ENCODE measurements around the gene PARP12.

PARP12 gene

DNA sequence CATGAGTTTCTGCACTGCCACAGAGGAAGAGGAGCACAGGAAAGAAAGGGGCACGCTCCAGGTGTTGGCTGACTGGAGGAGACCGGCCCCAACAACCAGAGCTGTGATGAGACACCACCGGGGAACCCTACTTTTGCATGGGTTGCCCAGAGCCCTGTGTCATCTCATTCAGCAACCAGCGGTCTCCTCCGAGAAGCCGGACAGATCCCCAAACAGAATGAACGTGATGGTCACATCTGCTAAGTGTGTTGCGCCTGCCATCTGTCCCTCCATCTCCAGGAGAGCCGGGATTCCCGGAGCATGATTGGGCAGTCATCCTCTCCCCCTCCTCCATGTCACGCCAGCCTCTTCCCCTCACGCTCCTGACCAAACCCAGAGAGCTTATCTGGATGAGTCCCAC, 22.9 kb downstream of the PARP12 start:
- DNase-seq (ENCODE audit: low spot score): no peak
- TF ChIP-seq, protein P1, sequence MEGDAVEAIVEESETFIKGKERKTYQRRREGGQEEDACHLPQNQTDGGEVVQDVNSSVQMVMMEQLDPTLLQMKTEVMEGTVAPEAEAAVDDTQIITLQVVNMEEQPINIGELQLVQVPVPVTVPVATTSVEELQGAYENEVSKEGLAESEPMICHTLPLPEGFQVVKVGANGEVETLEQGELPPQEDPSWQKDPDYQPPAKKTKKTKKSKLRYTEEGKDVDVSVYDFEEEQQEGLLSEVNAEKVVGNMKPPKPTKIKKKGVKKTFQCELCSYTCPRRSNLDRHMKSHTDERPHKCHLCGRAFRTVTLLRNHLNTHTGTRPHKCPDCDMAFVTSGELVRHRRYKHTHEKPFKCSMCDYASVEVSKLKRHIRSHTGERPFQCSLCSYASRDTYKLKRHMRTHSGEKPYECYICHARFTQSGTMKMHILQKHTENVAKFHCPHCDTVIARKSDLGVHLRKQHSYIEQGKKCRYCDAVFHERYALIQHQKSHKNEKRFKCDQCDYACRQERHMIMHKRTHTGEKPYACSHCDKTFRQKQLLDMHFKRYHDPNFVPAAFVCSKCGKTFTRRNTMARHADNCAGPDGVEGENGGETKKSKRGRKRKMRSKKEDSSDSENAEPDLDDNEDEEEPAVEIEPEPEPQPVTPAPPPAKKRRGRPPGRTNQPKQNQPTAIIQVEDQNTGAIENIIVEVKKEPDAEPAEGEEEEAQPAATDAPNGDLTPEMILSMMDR (IDR thresholded peaks at IDR 0.05; ENCODE audit: extremely low read depth, insufficient read depth, missing control alignments): no peak
- in situ Hi-C loops (cut with MboI; ENCODE audit: low pct_unique_long_range_greater_than_20kb, low sequenced_read_pairs, unreplicated experiment): no loop called here

DNA sequence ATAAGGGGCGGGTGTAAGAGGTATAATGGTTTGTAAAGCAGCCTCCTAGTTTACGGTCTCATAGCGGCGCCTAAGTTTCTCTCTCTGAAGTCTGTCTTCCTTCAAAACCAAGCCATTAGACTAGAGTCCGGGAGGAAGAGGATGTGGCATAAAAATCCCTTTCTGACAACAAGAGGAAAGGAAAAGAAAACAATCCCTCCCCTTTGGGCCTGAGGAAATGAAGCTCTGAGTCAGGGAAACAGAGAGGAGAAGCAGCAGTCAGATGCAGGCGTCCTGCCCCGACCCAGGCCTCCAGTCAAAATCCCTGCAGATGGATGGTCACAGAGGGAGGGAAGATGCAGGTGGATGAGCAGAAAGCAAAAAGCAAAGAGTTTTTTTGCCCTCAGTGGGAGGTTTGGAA, 23.7 kb downstream of the PARP12 start:
- DNase-seq (ENCODE audit: low spot score): no peak
- TF ChIP-seq, protein P1 (IDR thresholded peaks at IDR 0.05; ENCODE audit: extremely low read depth, insufficient read depth, missing control alignments): no peak
- in situ Hi-C loops (cut with MboI; ENCODE audit: low pct_unique_long_range_greater_than_20kb, low sequenced_read_pairs, unreplicated experiment): no loop called here

DNA sequence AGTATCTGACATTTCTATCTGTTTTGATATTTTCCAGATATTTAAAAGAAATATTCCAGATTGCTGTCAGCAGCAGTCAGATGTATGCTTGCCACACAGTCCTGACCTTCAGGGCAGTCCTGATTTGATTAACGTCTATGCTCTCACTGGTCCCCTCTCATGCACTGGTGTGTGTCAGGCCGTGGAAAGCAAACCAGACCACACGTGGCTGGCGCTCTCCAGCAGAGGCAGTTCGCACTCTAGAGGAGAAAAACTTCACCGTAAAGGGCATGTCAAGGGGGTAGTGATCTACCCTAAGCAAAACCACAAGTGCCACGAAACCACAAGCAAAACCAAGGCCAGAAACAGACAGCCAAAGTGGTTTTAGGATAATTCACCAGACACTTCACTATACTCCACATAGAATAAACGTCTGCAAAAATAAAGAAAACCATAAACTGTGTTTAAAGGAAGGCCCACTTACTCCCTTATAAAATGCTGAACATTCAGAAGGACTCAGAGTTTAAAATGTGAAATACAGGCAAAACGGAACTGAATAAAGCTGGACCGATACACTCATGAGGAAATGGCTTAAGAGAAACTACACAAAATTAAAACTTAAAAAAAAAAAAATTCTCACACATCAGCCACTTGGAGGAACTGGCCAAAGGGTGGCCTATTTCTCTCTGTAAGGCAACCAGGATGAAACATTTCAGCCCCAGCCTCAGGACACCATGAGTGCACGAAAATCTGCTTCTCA, 26.4 kb downstream of the PARP12 start:
- TF ChIP-seq, protein P1 (IDR thresholded peaks at IDR 0.05; ENCODE audit: extremely low read depth, insufficient read depth, missing control alignments): no peak
- no peak for DNase-seq (ENCODE audit: low spot score)
- in situ Hi-C loops (cut with MboI; ENCODE audit: low pct_unique_long_range_greater_than_20kb, low sequenced_read_pairs, unreplicated experiment): no loop called here

DNA sequence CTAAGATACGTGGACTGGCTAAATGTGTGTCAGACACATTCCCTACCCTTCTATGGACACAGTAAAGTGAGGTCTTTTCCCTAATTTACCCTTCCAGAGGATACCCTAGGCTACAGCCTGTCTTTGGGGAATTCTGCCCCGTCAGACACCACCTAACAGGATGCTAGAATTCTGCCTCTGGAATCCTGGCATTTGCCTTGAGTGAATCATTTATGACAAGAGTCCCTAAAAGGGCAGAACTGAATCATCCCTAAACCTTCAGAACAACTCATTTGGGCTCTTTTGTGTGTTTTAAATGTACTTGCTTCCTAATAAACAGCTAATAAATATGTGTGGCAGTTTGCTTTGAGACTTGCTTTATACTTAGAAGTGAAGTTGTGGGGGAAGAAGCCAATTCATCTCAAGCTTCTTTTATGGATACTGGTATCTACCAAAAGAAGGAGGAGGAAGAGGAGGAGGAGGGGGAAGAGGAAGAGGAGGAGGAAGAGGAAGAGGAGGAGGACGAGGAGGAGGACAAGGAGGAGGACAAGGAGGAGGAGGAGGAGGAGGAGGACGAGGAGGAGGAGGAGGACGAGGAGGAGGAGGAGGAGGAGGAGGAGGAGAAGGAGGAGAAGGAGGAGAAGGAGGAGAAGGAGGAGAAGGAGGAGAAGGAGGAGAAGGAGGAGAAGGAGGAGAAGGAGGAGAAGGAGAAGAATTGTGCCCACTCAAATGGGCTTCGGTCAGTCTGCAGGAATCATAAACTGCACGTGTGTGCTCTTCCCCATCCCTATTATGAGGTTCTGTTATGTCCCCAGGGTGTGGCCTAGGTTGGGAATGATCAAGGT, 27.1 kb downstream of the PARP12 start:
- TF ChIP-seq, protein P1 (IDR thresholded peaks at IDR 0.05; ENCODE audit: extremely low read depth, insufficient read depth, missing control alignments): no peak
- in situ Hi-C loops (cut with MboI; ENCODE audit: low pct_unique_long_range_greater_than_20kb, low sequenced_read_pairs, unreplicated experiment): no loop called here
- DNase-seq (ENCODE audit: low spot score): no peak

DNA sequence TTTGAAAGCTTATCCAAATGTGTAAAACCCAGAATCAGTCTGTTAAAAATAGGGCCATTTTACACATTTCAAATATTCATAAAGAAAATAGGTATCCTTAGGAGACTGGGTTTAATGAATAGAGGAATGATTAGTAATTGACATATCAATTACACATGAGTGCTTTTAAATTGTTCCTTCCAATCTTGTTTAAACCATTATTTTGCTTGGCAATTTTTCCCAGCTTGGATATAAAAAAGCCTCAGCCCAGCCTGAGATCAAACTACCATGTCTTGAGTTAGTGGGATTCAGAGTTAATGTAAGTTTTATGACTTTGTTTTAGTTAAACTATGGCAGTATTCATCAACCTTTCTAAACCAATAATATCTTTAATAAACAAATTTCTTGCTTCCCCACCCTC, 28.3 kb downstream of the PARP12 start:
- in situ Hi-C loops (cut with MboI; ENCODE audit: low pct_unique_long_range_greater_than_20kb, low sequenced_read_pairs, unreplicated experiment): no loop called here
- TF ChIP-seq, protein P1 (IDR thresholded peaks at IDR 0.05; ENCODE audit: extremely low read depth, insufficient read depth, missing control alignments): no peak
- no peak for DNase-seq (ENCODE audit: low spot score)

DNA sequence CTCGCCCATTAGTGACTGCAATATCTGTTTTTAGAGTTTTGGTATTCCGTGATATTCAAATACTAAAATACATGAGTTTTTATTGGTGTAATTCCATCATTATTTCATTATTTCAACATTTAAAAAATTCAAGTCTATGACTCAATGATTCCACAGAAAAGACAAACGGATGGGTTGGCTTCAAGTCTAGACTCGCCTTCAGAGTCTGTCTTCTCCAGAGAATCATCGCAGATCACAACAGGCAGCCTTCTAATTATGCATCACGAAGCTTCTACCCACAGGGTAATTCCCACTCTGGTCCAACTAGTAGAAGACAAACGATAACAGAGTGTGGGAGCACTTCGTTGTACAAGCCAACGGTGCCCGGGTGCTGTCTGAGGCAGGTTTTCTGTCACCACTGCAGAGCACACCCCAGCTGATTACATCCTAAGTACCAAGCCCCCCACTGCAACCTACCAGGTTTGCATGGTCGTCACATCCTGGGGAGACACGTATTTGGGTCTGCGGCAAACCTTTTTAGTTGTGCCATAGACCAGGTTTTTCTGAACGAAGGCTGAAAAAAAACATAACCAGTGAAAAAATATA, 28.9 kb downstream of the PARP12 start:
- in situ Hi-C loops (cut with MboI; ENCODE audit: low pct_unique_long_range_greater_than_20kb, low sequenced_read_pairs, unreplicated experiment): no loop called here
- no peak for DNase-seq (ENCODE audit: low spot score)
- TF ChIP-seq, protein P1 (IDR thresholded peaks at IDR 0.05; ENCODE audit: extremely low read depth, insufficient read depth, missing control alignments): no peak
